H1 (cell line): Measurements from ENCODE around the gene KCNRG.

Experiments used
- CTCF ChIP-seq, 3 experiments: IDR thresholded peaks; 1 replicate in 2 of 3; 2 replicates in 1 of 3; pipeline versions ENCODE4 v1.5.1 to v1.6.1; 2011; ENCODE audit warnings: low read length in 3 of 3, mild to moderate bottlenecking in 3 of 3, inconsistent platforms in 2 of 3, low read depth in 1 of 3, moderate library complexity in 1 of 3; ENCODE audit not compliant: insufficient read depth in 1 of 3; ENCODE audit errors: control extremely low read depth in 1 of 3
- EGR1 ChIP-seq: IDR thresholded peaks from 2 replicates; pipeline ENCODE4 v1.6.1; 2011; ENCODE audit warnings: low read depth, low read length, borderline replicate concordance
- EP300 ChIP-seq, 2 experiments: IDR thresholded peaks; 1 replicate in 1 of 2; 2 replicates in 1 of 2; pipeline ENCODE4 v1.6.1; 2011 to 2012; ENCODE audit warnings: low read depth in 2 of 2, low read length in 2 of 2, mild to moderate bottlenecking in 2 of 2, borderline replicate concordance in 1 of 2, inconsistent platforms in 1 of 2, moderate library complexity in 1 of 2
- POLR2AphosphoS5 ChIP-seq: IDR thresholded peaks from 2 replicates; pipeline ENCODE4 v1.6.1; 2011; ENCODE audit warnings: low read depth, low read length
- SRF ChIP-seq: IDR thresholded peaks from 2 replicates; pipeline ENCODE4 v1.6.1; 2011; ENCODE audit warnings: mild to moderate bottlenecking, low read depth, low read length, moderate library complexity

- TF ChIP-seq EP300 (IDR thresholded peaks at IDR 0.05; ENCODE audit: borderline replicate concordance in 1 of 2, low read depth in 2 of 2, low read length in 2 of 2), result no peak
- no peak for TF ChIP-seq CTCF (IDR thresholded peaks at IDR 0.05; ENCODE audit: control extremely low read depth in 1 of 3, insufficient read depth in 1 of 3, low read depth in 1 of 3, low read length in 3 of 3)
- no peak for TF ChIP-seq SRF
- no peak for TF ChIP-seq EGR1
- TF ChIP-seq POLR2AphosphoS5, result no peak
Measured at GRCh38 chr13:50055454-50055853, 40.2 kb downstream of the KCNRG start.
